B cell (primary cell): ENCODE data around the gene HDAC7. TPM values are rescaled to one million over a fixed set of nuclear protein-coding genes. Genes with fewer than 3 reads are reported as not detected.

Experiments used
- ATAC-seq: fragments of 200-7000 bp; cut with Tn5 transposase; one replicate; pipeline ENCODE4 v1.10.0; 2021; ENCODE audit warnings: low read depth, mild to moderate bottlenecking, moderate number of reproducible peaks, moderate library complexity
- CTCF ChIA-PET: fragments of 350-600 bp; sonication (Branson Sonifier 250); formaldehyde crosslinking; loops from one replicate; lab custom pipeline; 2021; ENCODE audit warnings: antibody characterized with exemption, inconsistent platforms; lab: Charles Lee
- POLR2A ChIA-PET: fragments of 350-600 bp; sonication (Branson Sonifier 250); formaldehyde crosslinking; loops from one replicate; lab custom pipeline; 2021; ENCODE audit warnings: antibody characterized with exemption; lab: Charles Lee
- DNase-seq: peaks from one replicate; pipeline ENCODE4 v3.0.0; 2013
- H2AFZ ChIP-seq: 2 replicates; pipeline ENCODE4 v1.6.1; 2012; ENCODE audit warnings: mild to moderate bottlenecking, low read depth, low read length; ENCODE audit not compliant: insufficient read depth, poor library complexity, severe bottlenecking
- H3K27ac ChIP-seq, 2 donors: 1 replicate in 1 of 2; 2 replicates in 1 of 2; pipeline ENCODE4 v1.5.1; 2012 to 2013; ENCODE audit warnings: low read length in 2 of 2, mild to moderate bottlenecking in 2 of 2, moderate library complexity in 1 of 2
- H3K27me3 ChIP-seq, 4 experiments: fragments of 200-600 bp in 1 of 4; sonication (generic) in 1 of 4; replicated peaks in 1 of 4; 1 replicate in 2 of 4; 2 replicates in 2 of 4; pipeline versions ENCODE4 v1.6.1 to v1.7.0; 2013 to 2016; ENCODE audit warnings: low read length in 3 of 4, mild to moderate bottlenecking in 2 of 4, mixed read lengths in 1 of 4, moderate library complexity in 1 of 4; ENCODE audit not compliant: insufficient read depth in 4 of 4, control insufficient read depth in 3 of 4; ENCODE audit errors: control extremely low read depth in 1 of 4
- H3K36me3 ChIP-seq, 2 experiments: replicated peaks in 1 of 2; 1 replicate in 1 of 2; 2 replicates in 1 of 2; pipeline versions ENCODE4 v1.6.1 to v1.7.1; 2013; ENCODE audit warnings: low read length in 1 of 2; ENCODE audit not compliant: insufficient read depth in 2 of 2, control insufficient read depth in 1 of 2; ENCODE audit errors: control extremely low read depth in 1 of 2, extremely low read depth in 1 of 2
- H3K4me1 ChIP-seq, 2 donors: fragments of 200-600 bp in 1 of 2; sonication (generic) in 1 of 2; 1 replicate in 1 of 2; 2 replicates in 1 of 2; pipeline versions ENCODE4 v1.5.1 to v1.6.1; 2013 to 2017; ENCODE audit warnings: low read length in 2 of 2; ENCODE audit not compliant: control insufficient read depth in 2 of 2, insufficient read depth in 2 of 2
- H3K4me2 ChIP-seq: replicated peaks from 2 replicates; pipeline ENCODE3; 2012; ENCODE audit warnings: mild to moderate bottlenecking, low read depth, low read length; ENCODE audit not compliant: poor library complexity, severe bottlenecking
- H3K4me3 ChIP-seq, 5 experiments: fragments of 200-600 bp in 1 of 5; sonication (generic) in 1 of 5; 1 replicate in 3 of 5; 2 replicates in 2 of 5; pipeline versions ENCODE4 v1.5.1 to v1.7.0; 2011 to 2016; ENCODE audit warnings: low read length in 4 of 5, mild to moderate bottlenecking in 4 of 5, low read depth in 2 of 5, control low read depth in 1 of 5, moderate library complexity in 1 of 5; ENCODE audit not compliant: insufficient read depth in 1 of 5; ENCODE audit errors: control extremely low read depth in 1 of 5, extremely low read depth in 1 of 5
- H3K79me2 ChIP-seq: fragments of 200-600 bp; sonication (generic); one replicate; pipeline ENCODE4 v1.6.0; 2016; ENCODE audit warnings: low read length; ENCODE audit not compliant: control insufficient read depth, insufficient read depth
- H3K9ac ChIP-seq: fragments of 200-600 bp; sonication (generic); 2 replicates; pipeline ENCODE4 v1.6.1; 2017; ENCODE audit warnings: mild to moderate bottlenecking, low read length, moderate library complexity
- H3K9me3 ChIP-seq, 3 donors: one replicate each; pipeline versions ENCODE4 v1.6.1 to v1.7.1; 2013; ENCODE audit warnings: low read length in 2 of 3; ENCODE audit not compliant: control insufficient read depth in 2 of 3, insufficient read depth in 1 of 3; ENCODE audit errors: control extremely low read depth in 1 of 3
- H4K20me1 ChIP-seq: 2 replicates; pipeline ENCODE4 v1.6.0; 2012; ENCODE audit warnings: mild to moderate bottlenecking, low read length; ENCODE audit not compliant: insufficient read depth, control insufficient read depth, poor library complexity, severe bottlenecking
- H3K27ac Mint-ChIP-seq: one replicate; pipeline ENCODE4 v1.8.0; 2021; ENCODE audit warnings: mixed read lengths
- H3K27me3 Mint-ChIP-seq: one replicate; pipeline ENCODE4 v1.8.0; 2021; ENCODE audit warnings: mixed read lengths
- H3K4me1 Mint-ChIP-seq: one replicate; pipeline ENCODE4 v1.8.0; 2021; ENCODE audit warnings: mixed read lengths
- H3K4me3 Mint-ChIP-seq: one replicate; pipeline ENCODE4 v1.8.0; 2021; ENCODE audit warnings: mixed read lengths
- H3K9me3 Mint-ChIP-seq: one replicate; pipeline ENCODE4 v1.8.0; 2022; ENCODE audit warnings: mixed read lengths; ENCODE audit not compliant: insufficient read depth
- EZH2 ChIP-seq: IDR thresholded peaks from 2 replicates; pipeline ENCODE4 v1.6.1; 2012; ENCODE audit warnings: borderline replicate concordance, low read depth, mild to moderate bottlenecking, moderate library complexity, low read length; ENCODE audit not compliant: insufficient read depth, poor library complexity, severe bottlenecking
- WGBS: methylation state at CpG from one replicate; pipeline ENCODE4 v1.1.5; 2013; ENCODE audit warnings: missing lambda C conversion rate; ENCODE audit not compliant: insufficient coverage; 5-methylcytosine and 5-hydroxymethylcytosine counted together
- intact Hi-C: fragments of 100-400 bp; cut with micrococcal nuclease; formaldehyde crosslinking; loops from one replicate; pipeline ENCODE4 v1.10.0; 2022
- polyA plus RNA-seq: library from polyadenylated mRNA; depleted of rRNA; stranded (reverse); fragments of >200 nt; gene quantifications from 2 replicates; pipeline ENCODE4 v1.2.3, GENCODE V29; 2012
- total RNA-seq, 2 donors: library from RNA; stranded (reverse); fragments of 120-200 nt in 1 of 2; gene quantifications; 1 replicate in 1 of 2; 2 replicates in 1 of 2; pipeline versions ENCODE4 v1.2.3 to v1.2.4, GENCODE V29; 2013 to 2022
- TF ChIP-seq, protein P1 (sequence below): fragments of 200-600 bp; IDR thresholded peaks from one replicate; pipeline ENCODE4 v1.8.0; 2022; ENCODE audit warnings: antibody characterized with exemption, mild to moderate bottlenecking

The HDAC7 gene
- total and polyA plus RNA-seq, 2 donors (not counting 1 experiment from before 2014, with no cell fraction given) = 87.2 to 178 TPM

GRCh38 chr12:47733142-47733541 lies 86.6 kb downstream of the HDAC7 start:
- Histone ChIP-seq H3K9ac (no peak overlapping the region), H2AFZ (no peak overlapping the region), H3K27ac (no peak overlapping the region), H4K20me1 (no peaks in the 10 kb centered on the region), H3K4me1 (peaks cover 0 to under 1% of the 10 kb centered on the region in 2 donors), H3K27me3 (no peaks in the 10 kb centered on the region), H3K9me3 (no peaks in the 10 kb centered on the region), H3K79me2 (no peaks in the 10 kb centered on the region), H3K36me3 (no peaks in the 10 kb centered on the region), H3K4me2 (no peak overlapping the region), H3K4me3 (no peak overlapping the region)
- no peak for TF ChIP-seq EZH2
- TF ChIP-seq, protein P1, sequence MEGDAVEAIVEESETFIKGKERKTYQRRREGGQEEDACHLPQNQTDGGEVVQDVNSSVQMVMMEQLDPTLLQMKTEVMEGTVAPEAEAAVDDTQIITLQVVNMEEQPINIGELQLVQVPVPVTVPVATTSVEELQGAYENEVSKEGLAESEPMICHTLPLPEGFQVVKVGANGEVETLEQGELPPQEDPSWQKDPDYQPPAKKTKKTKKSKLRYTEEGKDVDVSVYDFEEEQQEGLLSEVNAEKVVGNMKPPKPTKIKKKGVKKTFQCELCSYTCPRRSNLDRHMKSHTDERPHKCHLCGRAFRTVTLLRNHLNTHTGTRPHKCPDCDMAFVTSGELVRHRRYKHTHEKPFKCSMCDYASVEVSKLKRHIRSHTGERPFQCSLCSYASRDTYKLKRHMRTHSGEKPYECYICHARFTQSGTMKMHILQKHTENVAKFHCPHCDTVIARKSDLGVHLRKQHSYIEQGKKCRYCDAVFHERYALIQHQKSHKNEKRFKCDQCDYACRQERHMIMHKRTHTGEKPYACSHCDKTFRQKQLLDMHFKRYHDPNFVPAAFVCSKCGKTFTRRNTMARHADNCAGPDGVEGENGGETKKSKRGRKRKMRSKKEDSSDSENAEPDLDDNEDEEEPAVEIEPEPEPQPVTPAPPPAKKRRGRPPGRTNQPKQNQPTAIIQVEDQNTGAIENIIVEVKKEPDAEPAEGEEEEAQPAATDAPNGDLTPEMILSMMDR = no peak
- POLR2A ChIA-PET = no interaction called here
- H3K9me3 Mint-ChIP-seq = no peaks in the 10 kb centered on the region
- ATAC-seq (no peak), DNase-seq (no peak)
- CTCF ChIA-PET = interaction anchor here (1.1 to 11.6 kb wide), 8 partner anchors 9 to 106 kb away, joined by 3 to 130 read pairs (median 5); partner anchors contain the start of gene RAPGEF3
- intact Hi-C loops = no loop called here
- peaks cover under 1% of the 10 kb centered on the region for H3K4me1 Mint-ChIP-seq
- H3K4me3 Mint-ChIP-seq = no peak overlapping the region
- H3K27ac Mint-ChIP-seq = no peak overlapping the region
- WGBS = 96% methylated on average over 4 of the region's 4 CpGs
- no peaks in the 10 kb centered on the region for H3K27me3 Mint-ChIP-seq

Other genes with a start within 250 kb of the HDAC7 start
- 47.2 and 49.4 TPM in 2 replicates for gene RPAP3, start 113.9 kb downstream of the HDAC7 start, total RNA-seq
- 9.1 and 16.0 TPM in 2 replicates for gene RPAP3, start 113.9 kb downstream of the HDAC7 start, polyA plus RNA-seq
- gene ENDOU, start 94.4 kb downstream of the HDAC7 start, total RNA-seq = not detected in 2 replicates
- 0.03 and 0.14 TPM in 2 replicates for gene ENDOU, start 94.4 kb downstream of the HDAC7 start, polyA plus RNA-seq
- 5.2 and 5.4 TPM in 2 replicates for gene RAPGEF3, start 61.0 kb downstream of the HDAC7 start, total RNA-seq
- 1.7 and 1.8 TPM in 2 replicates for gene RAPGEF3, start 61.0 kb downstream of the HDAC7 start, polyA plus RNA-seq
- gene SLC48A1, start 46.7 kb downstream of the HDAC7 start, total RNA-seq = 20.0 and 25.1 TPM in 2 replicates
- gene SLC48A1, start 46.7 kb downstream of the HDAC7 start, polyA plus RNA-seq = 6.4 and 8.0 TPM in 2 replicates
- gene VDR, start 85.1 kb upstream of the HDAC7 start, total RNA-seq = 0.37 and 0.53 TPM in 2 replicates
- gene VDR, start 85.1 kb upstream of the HDAC7 start, polyA plus RNA-seq = 0.42 and 0.75 TPM in 2 replicates
- gene TMEM106C, start 143.7 kb upstream of the HDAC7 start, total RNA-seq = 32.9 and 37.5 TPM in 2 replicates
- 32.2 and 44.2 TPM in 2 replicates for gene TMEM106C, start 143.7 kb upstream of the HDAC7 start, polyA plus RNA-seq
- gene COL2A1, start 184.6 kb upstream of the HDAC7 start, total RNA-seq = not detected in 2 replicates
- not detected in 2 replicates for gene COL2A1, start 184.6 kb upstream of the HDAC7 start, polyA plus RNA-seq